GM13977 (cell line): Measurements from ENCODE around the gene DNAJC3.
"Not testable (repeated sequence)": the region's sequence is repeated elsewhere in the genome, so short reads cannot be mapped to it uniquely, and the experiment has no call there.

Source experiments
- DNase-seq: peaks from one replicate; pipeline ENCODE4 v3.0.0; 2012; ENCODE audit warnings: low spot score
- in situ Hi-C: fragments of 300-500 bp; cut with MboI; formaldehyde crosslinking; loops from one replicate; pipeline ENCODE4 v1.12.0; 2022; ENCODE audit warnings: low sequenced_read_pairs, low pct_unique_long_range_greater_than_20kb, mixed read lengths, inconsistent platforms; ENCODE audit not compliant: unreplicated experiment
- TF ChIP-seq, protein P1 (sequence below): IDR thresholded peaks from 2 replicates; pipeline ENCODE4 v1.5.1; 2012; ENCODE audit warnings: mild to moderate bottlenecking, control low read depth; ENCODE audit not compliant: insufficient read depth; ENCODE audit errors: extremely low read depth, missing control alignments

The DNAJC3 gene

DNA sequence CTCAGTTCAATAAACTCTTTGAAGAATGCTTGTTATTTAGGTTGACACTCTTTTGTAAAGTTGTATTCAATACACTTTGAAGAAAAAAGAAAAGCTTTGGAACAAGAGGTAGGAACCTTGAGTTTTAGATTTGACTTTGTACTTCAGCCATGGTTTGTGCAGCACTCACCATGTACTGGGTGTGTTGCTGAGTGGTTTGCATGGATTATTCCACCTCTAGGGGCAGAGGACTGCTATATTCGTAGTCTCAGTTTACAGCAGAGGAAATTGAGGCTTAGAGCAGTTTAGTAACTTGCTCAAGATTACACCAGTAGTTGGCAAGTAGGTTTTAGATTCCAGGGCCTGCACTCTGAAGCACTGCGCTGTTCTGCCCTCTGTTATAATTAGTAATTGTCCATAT, 68.8 kb downstream of the DNAJC3 start:
- no peak for DNase-seq
- TF ChIP-seq, protein P1, sequence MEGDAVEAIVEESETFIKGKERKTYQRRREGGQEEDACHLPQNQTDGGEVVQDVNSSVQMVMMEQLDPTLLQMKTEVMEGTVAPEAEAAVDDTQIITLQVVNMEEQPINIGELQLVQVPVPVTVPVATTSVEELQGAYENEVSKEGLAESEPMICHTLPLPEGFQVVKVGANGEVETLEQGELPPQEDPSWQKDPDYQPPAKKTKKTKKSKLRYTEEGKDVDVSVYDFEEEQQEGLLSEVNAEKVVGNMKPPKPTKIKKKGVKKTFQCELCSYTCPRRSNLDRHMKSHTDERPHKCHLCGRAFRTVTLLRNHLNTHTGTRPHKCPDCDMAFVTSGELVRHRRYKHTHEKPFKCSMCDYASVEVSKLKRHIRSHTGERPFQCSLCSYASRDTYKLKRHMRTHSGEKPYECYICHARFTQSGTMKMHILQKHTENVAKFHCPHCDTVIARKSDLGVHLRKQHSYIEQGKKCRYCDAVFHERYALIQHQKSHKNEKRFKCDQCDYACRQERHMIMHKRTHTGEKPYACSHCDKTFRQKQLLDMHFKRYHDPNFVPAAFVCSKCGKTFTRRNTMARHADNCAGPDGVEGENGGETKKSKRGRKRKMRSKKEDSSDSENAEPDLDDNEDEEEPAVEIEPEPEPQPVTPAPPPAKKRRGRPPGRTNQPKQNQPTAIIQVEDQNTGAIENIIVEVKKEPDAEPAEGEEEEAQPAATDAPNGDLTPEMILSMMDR, result no peak
- in situ Hi-C loops, result no loop called here

DNA sequence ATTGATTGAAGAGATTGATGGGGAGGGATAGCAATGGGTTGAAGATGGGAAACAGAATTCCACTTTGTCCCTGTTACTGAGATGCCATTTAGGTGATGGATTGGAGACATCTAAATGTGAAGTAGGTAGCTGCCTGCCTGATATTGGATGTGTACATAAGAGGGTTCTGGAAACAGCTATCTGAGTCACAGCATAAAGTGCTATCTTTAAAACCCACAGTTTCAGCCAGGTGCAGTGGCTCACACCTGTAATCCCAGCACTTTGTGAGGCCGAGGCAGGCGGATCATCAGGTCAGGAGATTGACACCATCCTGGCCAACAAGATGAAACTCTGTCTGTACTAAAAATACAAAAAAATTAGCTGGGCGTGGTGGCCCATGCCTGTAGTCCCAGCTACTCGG, 72.6 kb downstream of the DNAJC3 start:
- DNase-seq, result no peak
- TF ChIP-seq, protein P1, result no peak
- in situ Hi-C loops, result no loop called here

DNA sequence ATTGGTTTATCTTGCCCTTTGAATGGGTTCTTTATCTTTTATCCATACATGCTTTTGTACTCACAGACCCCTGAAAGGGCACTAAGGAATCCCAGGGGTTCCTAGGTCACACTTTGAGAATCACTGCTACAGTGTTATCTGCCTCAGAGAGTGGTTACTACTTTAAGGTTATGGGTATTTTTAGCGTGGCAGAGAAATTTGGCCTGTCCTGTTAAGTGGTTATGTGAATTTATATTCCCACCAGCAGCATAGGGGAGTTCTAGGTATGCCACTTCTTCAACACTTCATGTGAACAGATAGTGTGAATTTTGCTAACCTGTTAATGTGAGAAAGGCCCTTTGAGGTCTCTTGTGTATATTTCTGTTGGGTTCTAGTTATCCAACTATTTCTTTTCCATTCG, 75.7 kb downstream of the DNAJC3 start:
- in situ Hi-C loops, result no loop called here
- DNase-seq, result no peak
- TF ChIP-seq, protein P1, result no peak

DNA sequence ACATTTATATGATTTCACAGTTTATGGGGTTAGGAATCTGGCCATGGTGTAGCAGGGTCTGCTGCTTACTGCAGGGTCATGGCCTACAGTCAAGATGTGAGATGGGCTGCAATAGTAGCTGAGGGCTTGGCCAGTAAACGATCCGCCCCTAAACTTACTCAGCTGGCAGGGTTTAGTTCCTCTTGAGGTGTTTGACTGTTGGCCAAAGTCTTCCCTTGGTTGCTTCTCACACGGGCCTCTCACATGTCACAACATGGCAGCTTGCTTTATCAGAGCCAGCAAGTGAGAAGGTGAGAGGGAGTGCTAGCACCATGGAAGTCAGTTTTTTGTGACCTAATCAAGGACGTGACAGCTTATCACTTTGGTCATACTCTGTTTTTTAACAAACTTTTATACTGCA, 77.1 kb downstream of the DNAJC3 start:
- DNase-seq, result no peak
- TF ChIP-seq, protein P1, result no peak
- in situ Hi-C loops, result no loop called here

DNA sequence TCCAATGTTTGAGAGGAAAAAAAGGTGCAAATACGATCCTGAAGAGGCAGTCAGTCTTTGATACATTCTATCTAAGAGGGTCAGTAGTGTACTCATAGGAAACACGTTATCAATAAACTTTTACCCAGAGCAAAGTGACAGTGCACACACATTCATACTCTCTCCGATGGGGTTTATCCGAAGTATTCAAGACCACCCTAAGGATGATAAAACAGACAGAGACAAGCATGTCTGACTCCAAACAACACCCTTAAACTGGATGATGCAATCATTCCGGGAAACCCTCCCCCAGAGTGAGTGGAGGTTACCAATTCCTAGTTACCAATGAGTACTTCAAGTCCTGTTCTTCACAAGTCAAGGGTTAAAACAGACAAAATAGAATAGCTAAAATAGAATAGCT, 79.1 kb downstream of the DNAJC3 start:
- DNase-seq, result no peak
- in situ Hi-C loops, result no loop called here
- TF ChIP-seq, protein P1, result no peak

DNA sequence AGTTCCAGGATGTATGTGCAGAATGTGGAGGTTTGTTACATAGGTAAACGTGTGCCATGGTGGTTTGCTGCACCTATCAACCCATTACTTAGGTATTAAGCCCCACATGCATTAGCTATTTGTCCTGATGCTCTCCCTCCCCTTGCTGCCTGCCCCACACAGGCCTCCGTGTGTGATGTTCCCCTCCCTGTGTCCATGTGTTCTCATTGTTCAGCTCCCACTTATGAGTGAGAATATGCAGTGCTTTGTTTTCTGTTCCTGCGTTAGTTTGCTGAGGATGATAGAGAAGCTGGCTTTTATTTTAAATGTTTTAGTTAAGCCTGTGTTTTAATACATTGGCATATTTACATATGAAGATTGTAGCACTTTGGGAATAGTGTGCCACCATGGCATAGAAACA, 85.7 kb downstream of the DNAJC3 start:
- DNase-seq, in situ Hi-C loops: not testable (repeated sequence)

DNA sequence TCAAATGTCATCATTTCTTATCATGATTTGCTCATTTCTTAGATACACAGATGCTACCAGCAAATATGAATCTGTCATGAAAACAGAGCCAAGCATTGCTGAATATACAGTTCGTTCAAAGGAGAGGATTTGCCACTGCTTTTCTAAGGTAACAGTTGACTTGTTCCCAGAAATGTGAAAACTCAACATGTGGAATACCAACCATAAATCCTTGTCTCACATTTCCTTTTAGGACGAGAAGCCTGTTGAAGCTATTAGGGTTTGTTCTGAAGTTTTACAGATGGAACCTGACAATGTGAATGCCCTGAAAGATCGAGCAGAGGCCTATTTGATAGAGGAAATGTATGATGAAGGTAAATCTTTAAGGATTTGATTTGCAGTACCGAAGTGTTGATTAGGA, 86.7 kb downstream of the DNAJC3 start:
- DNase-seq, result no peak
- TF ChIP-seq, protein P1, result no peak
- in situ Hi-C loops, result no loop called here
